NCI-H2227 (cell line): ENCODE results near the gene CARNS1.
"Not testable (repeated sequence)": the region's sequence is repeated elsewhere in the genome, so short reads cannot be mapped to it uniquely, and the experiment has no call there.

Experiments used
- DNase-seq: peaks from one replicate; lab custom pipeline; 2025; ENCODE audit not compliant: unreplicated experiment; lab: John Stamatoyannopoulos, UW

Gene CARNS1

GRCh38 chr11:67427364-67427859, 11.9 kb downstream of the CARNS1 start:
- not testable (repeated sequence) for DNase-seq

- DNase-seq = peak; percentile 99
Measured at GRCh38 chr11:67428052-67429001, 12.8 kb downstream of the CARNS1 start, which contains the start of gene RPS6KB2. RPS6KB2 (plus strand) TSS chr11:67428494; CDS start chr11:67428546, 52 bp downstream.

GRCh38 chr11:67429038-67429668, 13.7 kb downstream of the CARNS1 start:
- DNase-seq = no peak

GRCh38 chr11:67429722-67430121, 14.2 kb downstream of the CARNS1 start:
- DNase-seq = no peak

- no peak for DNase-seq
Measured at GRCh38 chr11:67431346-67432249, 16.1 kb downstream of the CARNS1 start.

GRCh38 chr11:67432655-67433349, 17.3 kb downstream of the CARNS1 start:
- no peak for DNase-seq

- no peak for DNase-seq
Measured at GRCh38 chr11:67433536-67434394, 18.3 kb downstream of the CARNS1 start.

- no peak for DNase-seq
Measured at GRCh38 chr11:67434395-67434881, 19.0 kb downstream of the CARNS1 start.

GRCh38 chr11:67435031-67435726, 19.7 kb downstream of the CARNS1 start:
- DNase-seq = no peak

GRCh38 chr11:67435727-67436458, 20.4 kb downstream of the CARNS1 start:
- DNase-seq = no peak

GRCh38 chr11:67436459-67437081, 21.1 kb downstream of the CARNS1 start:
- DNase-seq = no peak

- no peak for DNase-seq
Measured at GRCh38 chr11:67437082-67437808, 21.8 kb downstream of the CARNS1 start, which contains the start of gene PTPRCAP. PTPRCAP (minus strand) TSS chr11:67437682; CDS start chr11:67437619, 63 bp downstream.

- DNase-seq = no peak
Measured at GRCh38 chr11:67437809-67438157, 22.3 kb downstream of the CARNS1 start.

- no peak for DNase-seq
Measured at GRCh38 chr11:67438158-67438902, 22.9 kb downstream of the CARNS1 start.

GRCh38 chr11:67439321-67440228, 24.1 kb downstream of the CARNS1 start:
- no peak for DNase-seq
